Activated T-cell treated with anti-CD3 and anti-CD28 coated beads, Interleukin-2, amount 50 U/mL, for 4 hours (primary cell): ENCODE results near the gene PCSK6. TPM values are rescaled to one million over a fixed set of nuclear protein-coding genes. Genes with fewer than 3 reads are reported as not detected.
"Not testable (repeated sequence)": the region's sequence is repeated elsewhere in the genome, so short reads cannot be mapped to it uniquely, and the experiment has no call there.

Experiments used
- ATAC-seq, 2 donors: fragments of 200-7000 bp; cut with Tn5 transposase; one replicate each; pipeline ENCODE4 v1.10.0; 2021
- DNase-seq: peaks from one replicate; pipeline ENCODE4 v3.0.0-alpha.2; 2020
- H3K27me3 Mint-ChIP-seq: one replicate; pipeline ENCODE4 v1.8.0; 2021; ENCODE audit warnings: low read depth, mixed read lengths
- H3K36me3 Mint-ChIP-seq: one replicate; pipeline ENCODE4 v1.8.0; 2022; ENCODE audit warnings: mixed read lengths; ENCODE audit not compliant: insufficient read depth
- H3K4me1 Mint-ChIP-seq: one replicate; pipeline ENCODE4 v1.8.0; 2021; ENCODE audit warnings: low read depth, mixed read lengths
- H3K4me3 Mint-ChIP-seq: one replicate; pipeline ENCODE4 v1.8.0; 2021; ENCODE audit warnings: mild to moderate bottlenecking, moderate library complexity, mixed read lengths
- H3K9me3 Mint-ChIP-seq: one replicate; pipeline ENCODE4 v1.8.0; 2021; ENCODE audit warnings: mixed read lengths
- total RNA-seq, 3 donors: library from RNA; stranded (reverse); gene quantifications; one replicate each; pipeline ENCODE4 v1.2.1, GENCODE V29; 2021

The PCSK6 gene
- total RNA-seq, 3 donors from 2014 or later, result 0.53 to 0.83 (median 0.65) TPM

DNA sequence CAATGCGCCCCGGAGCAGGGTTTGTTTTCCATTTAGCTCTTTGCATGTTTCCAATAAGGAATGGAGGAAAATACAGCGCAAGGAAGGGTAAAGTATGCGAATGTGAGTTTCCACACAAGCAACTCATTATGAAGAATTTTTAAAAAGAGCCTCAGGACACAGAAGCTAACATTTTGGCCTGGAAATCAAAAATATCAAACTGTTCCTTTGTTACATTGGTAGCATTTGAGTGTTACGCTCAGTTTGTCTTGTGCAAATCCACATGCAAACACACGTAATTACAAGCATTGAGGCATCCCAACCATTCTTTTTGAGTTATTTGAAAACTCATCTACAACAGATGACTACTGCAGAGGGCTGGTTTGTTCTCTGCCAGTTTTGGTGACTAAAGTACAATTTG lies 101.5 kb downstream of the PCSK6 start:
- H3K36me3 Mint-ChIP-seq, result no peaks in the 10 kb centered on the region
- no peak for ATAC-seq

DNA sequence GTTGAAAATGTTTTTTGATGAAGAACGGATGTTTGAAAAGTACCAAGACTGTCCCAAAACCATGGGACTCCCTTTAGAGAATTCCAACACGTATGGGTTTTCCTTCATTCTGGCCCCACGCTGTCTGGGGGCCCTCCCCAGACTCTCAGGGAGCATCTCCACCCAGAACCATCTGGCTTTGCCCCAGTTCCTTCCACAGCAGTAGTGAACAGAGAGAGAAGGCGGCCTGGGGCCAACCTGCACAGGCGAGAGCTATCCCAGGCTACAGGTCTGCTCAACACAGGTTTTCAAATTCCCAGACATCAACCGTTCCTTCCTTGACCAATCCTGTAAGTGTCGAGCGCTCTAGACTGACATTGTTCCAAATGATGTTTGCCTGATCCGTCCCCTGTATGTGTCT lies 101.9 kb downstream of the PCSK6 start:
- Mint-ChIP-seq H3K36me3 (no peaks in the 10 kb centered on the region), H3K9me3 (no peaks in the 10 kb centered on the region), H3K4me3 (no peak overlapping the region), H3K4me1 (no peaks in the 10 kb centered on the region), H3K27me3 (no peaks in the 10 kb centered on the region)
- no peak for DNase-seq
- no peak for ATAC-seq

More for the DNA sequence above, 101.5 kb downstream of the PCSK6 start:
- no peak for DNase-seq
- Mint-ChIP-seq H3K4me3 (no peak overlapping the region), H3K4me1 (no peaks in the 10 kb centered on the region), H3K9me3 (no peaks in the 10 kb centered on the region), H3K27me3 (no peaks in the 10 kb centered on the region)

DNA sequence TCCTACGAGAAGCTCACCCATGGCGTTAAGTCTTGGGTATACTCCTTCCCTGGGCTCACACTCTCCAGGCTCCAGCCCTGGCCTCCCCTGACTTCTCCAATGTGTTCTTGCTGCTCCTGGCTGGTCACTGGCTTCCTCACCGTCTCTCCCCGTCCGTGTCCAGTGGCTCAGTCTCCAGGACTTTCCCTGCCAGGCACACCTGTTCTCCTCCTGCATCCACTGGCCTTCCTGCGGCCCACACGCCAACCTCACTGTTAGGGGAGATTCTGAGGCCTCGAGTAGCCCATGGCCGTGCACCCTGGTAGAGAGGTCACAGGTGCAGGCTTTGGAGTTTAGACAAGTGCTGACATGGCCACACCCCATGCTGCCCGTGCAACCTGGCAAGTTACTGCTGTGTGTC lies 102.5 kb downstream of the PCSK6 start:
- no peak for DNase-seq
- Mint-ChIP-seq H3K27me3 (peaks cover 1% of the 10 kb centered on the region), H3K4me1 (no peaks in the 10 kb centered on the region), H3K4me3 (no peak overlapping the region), H3K36me3 (no peaks in the 10 kb centered on the region), H3K9me3 (no peaks in the 10 kb centered on the region)
- ATAC-seq, result no peak

DNA sequence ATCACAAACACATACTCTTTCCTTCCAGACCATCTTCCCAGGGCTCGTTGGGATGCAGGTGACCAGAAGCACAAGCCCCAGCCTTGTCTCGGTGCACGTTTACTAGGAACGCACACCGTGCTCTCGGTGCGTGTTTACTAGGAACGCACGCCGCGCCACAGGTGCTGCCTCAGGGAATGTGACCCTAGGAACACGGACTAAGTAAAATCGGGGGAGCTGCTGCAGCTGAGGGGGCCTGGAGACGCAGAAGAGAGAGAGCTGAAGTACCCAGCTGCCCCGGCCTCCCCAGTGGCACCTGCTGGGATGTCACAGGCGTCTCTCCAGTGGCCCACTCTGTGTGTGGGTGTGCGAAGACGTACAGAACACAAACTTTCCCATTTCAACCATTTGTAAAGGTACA lies 103.5 kb downstream of the PCSK6 start:
- no peak overlapping the region for H3K4me3 Mint-ChIP-seq
- H3K4me1 Mint-ChIP-seq, result no peaks in the 10 kb centered on the region
- H3K9me3 Mint-ChIP-seq, result no peaks in the 10 kb centered on the region
- ATAC-seq, result no peak
- H3K36me3 Mint-ChIP-seq, result no peaks in the 10 kb centered on the region
- no peak for DNase-seq
- peaks cover 3% of the 10 kb centered on the region for H3K27me3 Mint-ChIP-seq

DNA sequence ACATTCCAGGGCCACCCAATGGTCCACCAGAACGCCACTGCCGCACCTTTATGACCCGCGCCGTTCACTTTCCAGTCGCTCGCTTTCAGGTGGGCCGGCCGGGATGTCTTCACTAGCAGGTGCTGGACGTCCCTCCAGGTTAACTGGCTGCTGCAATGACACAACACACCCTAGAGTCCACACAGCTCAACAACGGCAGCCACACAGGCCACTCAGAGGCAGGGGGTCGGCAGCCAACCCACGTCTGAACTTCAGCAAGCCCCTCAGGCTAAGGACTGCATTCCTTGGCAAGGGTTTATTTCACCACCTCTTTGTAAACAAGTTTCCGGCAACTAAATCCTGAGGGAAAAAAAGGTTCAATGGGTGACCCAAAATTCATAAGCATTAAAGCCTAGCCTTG lies 105.2 kb downstream of the PCSK6 start:
- DNase-seq (no peak), ATAC-seq (no peak)
- no peak overlapping the region for H3K4me3 Mint-ChIP-seq
- no peaks in the 10 kb centered on the region for H3K4me1 Mint-ChIP-seq
- peaks cover 3% of the 10 kb centered on the region for H3K27me3 Mint-ChIP-seq
- no peaks in the 10 kb centered on the region for H3K36me3 Mint-ChIP-seq
- no peaks in the 10 kb centered on the region for H3K9me3 Mint-ChIP-seq

DNA sequence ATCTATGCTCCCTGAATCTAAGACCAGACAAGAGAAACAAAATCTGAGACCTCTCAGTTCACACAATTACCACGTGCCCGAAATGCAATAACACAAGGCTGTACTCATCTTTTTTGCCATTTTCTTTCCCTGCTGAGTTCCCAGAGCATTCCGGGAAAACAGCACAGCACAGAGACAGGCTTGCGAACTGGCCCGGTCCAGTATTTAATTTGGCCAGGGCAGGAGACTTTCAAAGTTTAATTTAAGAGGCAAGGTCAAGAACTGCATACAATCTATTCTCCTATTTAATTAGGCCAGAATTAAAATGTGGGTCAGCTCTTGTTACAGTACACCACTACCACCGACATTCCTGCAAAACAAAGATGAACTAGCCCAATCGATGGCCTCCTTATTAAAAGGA lies 107.0 kb downstream of the PCSK6 start:
- H3K9me3 Mint-ChIP-seq, result no peaks in the 10 kb centered on the region
- ATAC-seq (no peak), DNase-seq (no peak)
- no peaks in the 10 kb centered on the region for H3K36me3 Mint-ChIP-seq
- H3K4me1 Mint-ChIP-seq, result no peaks in the 10 kb centered on the region
- peaks cover 3% of the 10 kb centered on the region for H3K27me3 Mint-ChIP-seq
- H3K4me3 Mint-ChIP-seq, result no peak overlapping the region

DNA sequence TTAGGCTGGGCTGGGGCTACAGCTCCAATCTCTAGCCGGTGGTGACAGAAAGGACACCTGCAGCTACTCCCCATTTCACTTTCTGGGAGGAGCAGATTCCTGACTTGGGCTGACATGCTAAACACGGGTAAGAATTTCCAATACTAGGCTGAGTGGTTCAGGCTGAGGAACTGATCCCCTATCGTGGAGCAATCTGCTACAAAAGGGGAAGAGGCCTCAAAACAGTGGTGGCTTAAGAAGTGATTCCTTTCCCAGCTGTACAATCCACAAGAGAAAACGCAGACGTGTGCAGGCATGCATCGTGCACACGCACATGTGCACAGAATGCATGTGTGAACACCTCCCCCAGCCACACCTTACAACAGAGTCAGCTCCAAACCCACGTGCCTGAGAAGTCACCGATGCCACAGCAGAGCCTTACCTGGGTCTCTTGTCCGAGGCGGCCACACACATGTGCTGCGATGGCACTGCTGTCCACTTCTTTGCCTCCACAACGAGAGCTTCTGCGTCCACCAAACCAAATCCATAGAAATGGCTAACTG lies 107.8 kb downstream of the PCSK6 start:
- Mint-ChIP-seq H3K4me1 (no peaks in the 10 kb centered on the region), H3K36me3 (no peaks in the 10 kb centered on the region), H3K9me3 (no peaks in the 10 kb centered on the region), H3K27me3 (peaks cover 3% of the 10 kb centered on the region), H3K4me3 (no peak overlapping the region)
- DNase-seq (no peak), ATAC-seq (no peak)

DNA sequence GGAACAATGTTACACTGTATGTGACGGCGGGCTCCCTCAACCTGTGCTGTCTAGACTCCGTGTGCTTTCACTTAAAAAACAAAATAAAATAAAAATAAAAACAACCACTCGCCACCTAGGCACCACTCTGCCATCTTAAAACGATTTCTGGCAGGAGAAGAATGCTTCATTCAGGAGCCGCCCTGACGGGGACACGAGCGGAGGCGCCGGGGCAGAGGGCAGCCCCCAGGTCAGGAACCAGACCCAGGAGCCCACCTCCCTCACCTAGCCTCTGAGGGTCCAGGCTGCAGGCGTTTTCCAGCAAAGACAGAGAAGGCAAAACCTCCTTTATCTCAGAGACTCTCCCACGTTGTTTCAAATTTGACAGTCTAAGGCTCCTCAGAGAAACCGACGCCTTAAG lies 109.4 kb downstream of the PCSK6 start:
- H3K9me3 Mint-ChIP-seq, result no peaks in the 10 kb centered on the region
- ATAC-seq (no peak), DNase-seq (no peak)
- H3K4me3 Mint-ChIP-seq, result no peak overlapping the region
- H3K27me3 Mint-ChIP-seq, result peaks cover 4% of the 10 kb centered on the region
- no peaks in the 10 kb centered on the region for H3K36me3 Mint-ChIP-seq
- no peaks in the 10 kb centered on the region for H3K4me1 Mint-ChIP-seq

DNA sequence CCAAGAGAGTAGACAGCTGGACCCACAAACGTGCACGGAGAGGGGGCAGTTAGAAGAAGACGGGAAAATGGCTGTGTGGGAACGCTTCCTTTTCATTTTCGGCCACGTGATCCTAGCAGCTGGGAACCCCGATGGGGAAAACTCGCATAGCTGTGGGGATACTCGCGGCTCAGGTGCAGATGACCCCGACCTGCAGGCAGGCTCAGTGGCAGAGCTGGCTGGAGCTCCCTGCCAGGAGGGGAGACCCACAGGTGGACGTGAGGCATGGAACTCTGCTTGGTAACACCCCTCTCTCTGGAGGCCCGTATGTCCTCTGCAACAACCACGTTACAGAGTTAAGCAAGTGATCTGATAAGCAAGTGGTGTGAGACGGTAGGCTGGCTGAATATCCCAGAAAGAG lies 109.9 kb downstream of the PCSK6 start:
- ATAC-seq (no peak), DNase-seq (no peak)
- no peaks in the 10 kb centered on the region for H3K36me3 Mint-ChIP-seq
- no peaks in the 10 kb centered on the region for H3K4me1 Mint-ChIP-seq
- H3K4me3 Mint-ChIP-seq, result no peak overlapping the region
- H3K9me3 Mint-ChIP-seq, result no peaks in the 10 kb centered on the region
- peaks cover 6% of the 10 kb centered on the region for H3K27me3 Mint-ChIP-seq

DNA sequence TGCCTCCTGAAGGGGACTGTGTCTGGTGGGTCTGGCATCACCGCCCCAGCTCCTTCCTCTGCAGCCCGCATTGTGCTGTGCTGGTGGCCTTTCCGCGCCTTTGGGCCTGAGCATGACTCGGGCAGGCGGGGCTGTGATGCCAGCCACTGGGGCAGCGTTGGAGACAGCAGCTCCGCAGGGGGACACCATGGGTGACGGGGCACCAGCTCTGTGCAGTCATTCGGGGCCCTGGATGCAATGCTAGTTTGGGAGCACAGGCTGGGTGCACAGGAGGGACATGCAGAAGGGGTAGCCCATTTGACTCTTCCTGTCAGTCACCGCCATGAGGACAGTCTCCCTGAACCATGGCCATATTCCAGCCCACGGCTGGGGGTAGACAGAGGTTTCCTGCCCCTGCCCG lies 110.6 kb downstream of the PCSK6 start:
- DNase-seq, result no peak
- Mint-ChIP-seq H3K4me1 (no peaks in the 10 kb centered on the region), H3K36me3 (no peaks in the 10 kb centered on the region), H3K9me3 (no peaks in the 10 kb centered on the region), H3K4me3 (no peak overlapping the region), H3K27me3 (peaks cover 6% of the 10 kb centered on the region)
- no peak for ATAC-seq

DNA sequence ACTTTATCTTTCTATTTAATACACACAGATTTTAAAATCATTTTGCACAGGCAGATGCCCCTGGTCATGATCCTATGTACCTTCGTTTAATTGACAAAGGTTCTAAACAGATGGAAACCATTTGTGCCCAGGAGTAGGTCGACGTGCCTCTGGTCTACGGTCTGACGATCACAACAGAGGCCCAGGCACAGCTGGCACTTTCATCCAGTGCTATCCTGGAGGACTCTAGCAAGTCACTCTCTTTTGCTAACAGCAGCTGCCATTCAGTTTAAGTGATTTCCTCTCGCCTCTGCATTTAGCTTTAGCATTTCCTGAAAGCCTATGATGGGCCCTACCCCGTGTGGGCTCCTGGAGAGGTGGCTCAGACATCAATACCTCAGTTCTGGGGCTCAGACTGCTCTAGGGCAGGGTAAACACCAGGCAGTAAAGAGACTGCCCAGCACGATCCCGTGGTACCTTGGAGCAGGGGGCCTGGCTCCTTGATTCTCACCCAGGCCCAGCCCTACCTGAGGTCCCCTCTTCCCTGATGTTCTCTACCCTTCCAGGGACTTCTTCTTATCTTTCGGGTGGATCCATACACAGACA lies 111.2 kb downstream of the PCSK6 start:
- no peak overlapping the region for H3K4me3 Mint-ChIP-seq
- H3K36me3 Mint-ChIP-seq, result no peaks in the 10 kb centered on the region
- ATAC-seq (no peak), DNase-seq (no peak)
- no peaks in the 10 kb centered on the region for H3K9me3 Mint-ChIP-seq
- no peaks in the 10 kb centered on the region for H3K4me1 Mint-ChIP-seq
- H3K27me3 Mint-ChIP-seq, result peaks cover 6% of the 10 kb centered on the region

DNA sequence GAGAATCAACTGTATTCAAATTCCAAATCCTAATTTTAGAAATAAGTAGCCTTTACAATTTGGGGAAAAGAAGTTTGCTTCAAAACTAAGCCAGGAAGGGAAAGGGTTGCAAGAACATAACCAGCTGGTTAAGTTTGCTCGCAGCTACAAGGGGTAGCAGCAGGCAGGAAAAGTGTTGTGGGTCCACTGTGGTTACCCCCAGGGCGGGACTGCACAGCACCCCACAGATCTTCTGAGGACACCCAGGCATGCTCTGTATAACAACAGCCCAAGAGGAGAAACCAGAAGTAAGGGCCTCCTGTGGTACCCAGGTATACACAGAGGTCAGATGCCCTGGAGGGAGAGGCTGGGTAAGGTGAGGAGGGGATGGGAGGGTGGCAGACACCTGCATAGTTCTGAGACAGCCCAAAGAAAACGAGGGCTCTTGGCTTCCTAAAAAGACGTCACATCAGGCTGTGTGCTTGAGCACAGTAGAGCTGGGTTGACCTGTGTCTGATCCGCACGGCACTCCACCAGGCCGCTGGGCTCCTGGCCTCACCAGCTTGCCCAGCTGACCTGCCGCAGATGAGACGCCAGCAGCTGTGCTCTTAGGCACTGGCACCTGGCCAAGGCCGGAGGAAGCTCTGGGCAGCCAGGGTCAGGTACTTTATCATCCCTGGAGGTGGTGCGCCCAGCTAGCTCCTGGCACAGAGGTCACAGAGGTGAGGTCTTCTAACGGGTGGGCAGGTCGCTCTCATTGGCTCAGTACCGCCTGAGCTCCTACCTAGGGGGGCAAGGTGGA lies 112.7 kb downstream of the PCSK6 start:
- Mint-ChIP-seq H3K36me3 (no peaks in the 10 kb centered on the region), H3K27me3 (peaks cover 3% of the 10 kb centered on the region), H3K4me1 (no peaks in the 10 kb centered on the region), H3K4me3 (no peak overlapping the region), H3K9me3 (no peaks in the 10 kb centered on the region)
- DNase-seq, result no peak
- no peak for ATAC-seq

DNA sequence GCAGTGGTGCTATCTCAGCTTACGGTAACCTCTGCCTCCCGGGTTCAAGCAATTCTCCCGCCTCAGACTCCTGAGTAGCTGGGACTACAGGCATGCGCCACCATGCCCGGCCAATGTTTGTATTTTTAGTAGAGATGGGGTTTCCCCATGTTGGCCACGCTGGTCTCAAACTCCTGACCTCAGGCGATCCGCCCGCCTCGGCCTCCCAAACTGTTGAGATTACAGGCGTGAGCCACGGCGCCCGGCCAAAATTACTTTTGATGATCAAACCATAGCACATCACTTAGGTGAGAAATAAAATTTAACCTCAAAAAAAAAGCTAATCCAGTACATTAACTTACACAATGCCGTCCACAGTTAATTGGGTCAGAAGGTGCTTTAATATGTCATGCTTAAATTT lies 114.5 kb downstream of the PCSK6 start:
- H3K27me3 Mint-ChIP-seq, H3K36me3 Mint-ChIP-seq, DNase-seq, H3K4me3 Mint-ChIP-seq, H3K4me1 Mint-ChIP-seq, ATAC-seq, H3K9me3 Mint-ChIP-seq: not testable (repeated sequence)

DNA sequence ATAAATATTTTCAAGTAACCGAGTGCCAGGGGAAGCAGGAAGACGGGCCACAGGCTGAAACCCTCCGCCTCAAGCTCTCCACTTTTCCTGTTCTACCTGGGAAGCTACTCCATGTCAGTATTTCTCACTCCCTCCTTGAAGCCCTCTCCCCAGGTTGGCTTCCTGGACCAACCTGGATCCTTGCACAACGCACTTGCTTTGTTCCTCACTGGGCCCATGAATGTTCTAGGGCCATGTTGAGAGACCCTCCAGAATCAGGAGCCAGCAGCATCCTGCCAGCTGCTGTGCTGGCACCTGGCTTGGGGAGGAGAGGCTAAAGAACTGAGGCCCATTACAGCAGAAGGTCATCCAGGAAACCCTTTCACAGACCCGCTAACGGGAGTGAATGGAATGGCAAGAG lies 115.2 kb downstream of the PCSK6 start:
- Mint-ChIP-seq H3K4me3 (no peak overlapping the region), H3K36me3 (no peaks in the 10 kb centered on the region), H3K9me3 (no peaks in the 10 kb centered on the region), H3K4me1 (no peaks in the 10 kb centered on the region), H3K27me3 (peaks cover 5% of the 10 kb centered on the region)
- no peak for DNase-seq
- no peak for ATAC-seq

DNA sequence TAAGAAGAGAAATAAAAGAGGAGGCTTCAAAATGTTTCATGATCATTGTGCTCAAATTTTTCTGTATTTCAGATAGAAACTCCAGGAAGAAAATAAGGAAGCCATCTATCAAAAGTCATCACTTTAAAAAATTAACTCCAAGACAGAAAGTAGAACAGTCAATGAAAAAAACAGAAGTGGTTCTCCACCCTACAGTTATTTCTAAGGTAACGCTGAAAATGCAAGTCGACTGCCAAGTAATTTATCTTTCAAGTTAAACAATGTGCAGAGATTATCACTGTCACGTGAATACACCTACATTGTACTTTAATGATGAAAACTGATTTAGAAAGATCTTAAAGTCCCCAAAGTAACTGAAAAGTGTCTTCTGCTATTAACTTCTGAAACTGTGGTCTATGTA lies 115.9 kb downstream of the PCSK6 start:
- Mint-ChIP-seq H3K9me3 (no peaks in the 10 kb centered on the region), H3K4me3 (no peak overlapping the region), H3K4me1 (no peaks in the 10 kb centered on the region), H3K36me3 (no peaks in the 10 kb centered on the region), H3K27me3 (peaks cover 8% of the 10 kb centered on the region)
- no peak for DNase-seq
- ATAC-seq, result no peak
